HepG2 (cell line): ENCODE measurements around the gene ABHD18. TPM values are rescaled to one million over a fixed set of nuclear protein-coding genes. Genes with fewer than 3 reads are reported as not detected.
A peak's percentile ranks its signal among the peaks of the same experiment; 100 is the strongest.

Experiments used
- ATAC-seq: fragments of 200-7000 bp; cut with Tn5 transposase; 3 replicates; pipeline ENCODE4 v1.9.1; 2020; ENCODE audit warnings: mild to moderate bottlenecking, moderate library complexity
- BruUV-seq: library from RNA; stranded (reverse); fragments of 400-500 nt; replicated peaks from 2 replicates; lab custom pipeline; 2021; lab: Mats Ljungman, UMichigan
- CTCF ChIA-PET: fragments of 300-600 bp; formaldehyde crosslinking; extraction: SDS; loops from one replicate; lab custom pipeline; 2021; ENCODE audit warnings: low total read pairs, inconsistent platforms, low intra/inter-chr PET ratio; lab: Yijun Ruan, JAX
- POLR2A ChIA-PET: fragments of 350-600 bp; sonication (Branson Sonifier 250); formaldehyde crosslinking; loops from one replicate; lab custom pipeline; 2020; ENCODE audit warnings: antibody characterized with exemption, inconsistent platforms; lab: Yijun Ruan, JAX
- DNase-seq: peaks from one replicate; pipeline ENCODE4 v3.0.0-alpha.2; 2015; ENCODE audit warnings: low spot score
- FAIRE-seq: peaks from 3 replicates; lab custom pipeline; 2011; peaks lifted over from hg19 to GRCh38; lab: Jason Lieb, UNC
- H2AFZ ChIP-seq: one replicate; pipeline ENCODE4 v1.6.1; 2011; ENCODE audit warnings: low read length, inconsistent platforms
- H3K27ac ChIP-seq: fragments of 300-600 bp; 3 replicates; pipeline ENCODE4 v1.8.0; 2011; ENCODE audit warnings: mixed run types, mild to moderate bottlenecking, mixed read lengths, low read length, inconsistent platforms; ENCODE audit not compliant: insufficient read depth; ENCODE audit errors: extremely low read length
- H3K27me3 ChIP-seq, 2 experiments: fragments of 200-600 bp in 1 of 2; 2 replicates in 1 of 2; 3 replicates in 1 of 2; pipeline versions ENCODE4 v1.6.0 to v1.8.0; 2011; ENCODE audit warnings: low read length in 2 of 2, mild to moderate bottlenecking in 2 of 2, moderate library complexity in 2 of 2, inconsistent platforms in 1 of 2; ENCODE audit not compliant: insufficient read depth in 2 of 2, control insufficient read depth in 1 of 2
- H3K36me3 ChIP-seq, 2 experiments: fragments of 200-600 bp in 1 of 2; replicated peaks in 1 of 2; 2 replicates in 1 of 2; 3 replicates in 1 of 2; pipeline versions ENCODE4 v1.5.1 to v1.8.0; 2011; ENCODE audit warnings: low read length in 2 of 2, inconsistent platforms in 1 of 2; ENCODE audit not compliant: insufficient read depth in 2 of 2, control insufficient read depth in 1 of 2
- H3K4me1 ChIP-seq: 2 replicates; pipeline ENCODE4 v1.5.1; 2012; ENCODE audit warnings: low read length, inconsistent platforms; ENCODE audit not compliant: insufficient read depth
- H3K4me2 ChIP-seq: 2 replicates; pipeline ENCODE4 v1.6.0; 2011; ENCODE audit warnings: low read depth, low read length, inconsistent platforms
- H3K4me3 ChIP-seq, 3 experiments: fragments of 200-600 bp in 1 of 3; sonication (generic), shearing (Covaris generic) in 1 of 3; replicated peaks in 1 of 3; 2 replicates each; pipeline ENCODE4 v1.5.1; 2011 to 2016; ENCODE audit warnings: low read length in 3 of 3, inconsistent platforms in 2 of 3, low read depth in 2 of 3, mild to moderate bottlenecking in 2 of 3, control low read depth in 1 of 3, mixed read lengths in 1 of 3; ENCODE audit not compliant: insufficient read depth in 1 of 3
- H3K79me2 ChIP-seq: one replicate; pipeline ENCODE4 v1.6.1; 2011; ENCODE audit warnings: low read length, inconsistent platforms; ENCODE audit not compliant: insufficient read depth
- H3K9ac ChIP-seq: 2 replicates; pipeline ENCODE4 v1.6.0; 2011; ENCODE audit warnings: mild to moderate bottlenecking, low read depth, low read length, inconsistent platforms; ENCODE audit not compliant: insufficient read depth
- H3K9me3 ChIP-seq: 2 replicates; pipeline ENCODE4 v1.5.1; 2012; ENCODE audit warnings: mild to moderate bottlenecking, low read length
- H4K20me1 ChIP-seq: 2 replicates; pipeline ENCODE4 v1.6.0; 2011; ENCODE audit warnings: inconsistent platforms, mild to moderate bottlenecking, low read length, moderate library complexity; ENCODE audit not compliant: insufficient read depth
- AGO1 ChIP-seq: fragments of 200-400 bp; formaldehyde crosslinking; IDR thresholded peaks from 2 replicates; pipeline ENCODE4 v1.6.1; 2017; ENCODE audit warnings: mild to moderate bottlenecking, low read depth, low read length, moderate library complexity; ENCODE audit not compliant: poor library complexity, severe bottlenecking
- CAMTA2 ChIP-seq: sonication (generic); formaldehyde crosslinking; IDR thresholded peaks from 2 replicates; pipeline ENCODE4 v1.4.0; 2020; ENCODE audit warnings: mild to moderate bottlenecking, missing genetic modification reagents, borderline replicate concordance
- ELF4 ChIP-seq: sonication (generic); formaldehyde crosslinking; IDR thresholded peaks from 2 replicates; pipeline ENCODE4 v1.5.0; 2020; ENCODE audit warnings: missing genetic modification reagents, mild to moderate bottlenecking, moderate library complexity, borderline replicate concordance
- FOXP1 ChIP-seq, 2 experiments: fragments of 450-650 bp in 1 of 2; IDR thresholded peaks; 2 replicates each; pipeline ENCODE4 v1.6.1; 2017 to 2018; ENCODE audit warnings: antibody characterized with exemption in 1 of 2
- NFIB ChIP-seq: sonication (generic); formaldehyde crosslinking; IDR thresholded peaks from 2 replicates; pipeline ENCODE4 v1.9.0; 2021; ENCODE audit warnings: missing genetic modification reagents, mild to moderate bottlenecking, borderline replicate concordance
- SMARCC2 ChIP-seq: fragments of 450-650 bp; IDR thresholded peaks from 2 replicates; pipeline ENCODE4 v1.6.1; 2017; ENCODE audit warnings: antibody characterized with exemption, mild to moderate bottlenecking
- ZNF337 ChIP-seq: sonication (generic); formaldehyde crosslinking; IDR thresholded peaks from 2 replicates; pipeline ENCODE4 v1.5.1; 2020; ENCODE audit warnings: missing genetic modification reagents, low read depth, mild to moderate bottlenecking, borderline replicate concordance
- ZNF674 ChIP-seq: sonication (generic); formaldehyde crosslinking; IDR thresholded peaks from 2 replicates; pipeline ENCODE4 v1.5.0; 2020; ENCODE audit warnings: low read depth, mild to moderate bottlenecking, missing genetic modification reagents
- ZNF678 ChIP-seq: sonication (generic); formaldehyde crosslinking; IDR thresholded peaks from 2 replicates; pipeline ENCODE4 v1.4.0; 2020; ENCODE audit warnings: mild to moderate bottlenecking, missing genetic modification reagents
- ZNF746 ChIP-seq: sonication (generic); formaldehyde crosslinking; IDR thresholded peaks from 2 replicates; pipeline ENCODE4 v1.8.0; 2022; ENCODE audit warnings: mild to moderate bottlenecking, missing genetic modification reagents
- ZNF776 ChIP-seq: sonication (generic); formaldehyde crosslinking; IDR thresholded peaks from 2 replicates; pipeline ENCODE4 v1.4.0; 2020; ENCODE audit warnings: mild to moderate bottlenecking, missing genetic modification reagents
- WGBS: methylation state at CpG from one replicate; pipeline ENCODE4 v1.1.6; 2017; ENCODE audit warnings: low lambda C conversion rate; 5-methylcytosine and 5-hydroxymethylcytosine counted together
- in situ Hi-C: cut with HindIII; loops from 2 replicates; pipeline ENCODE4 v1.10.0; 2017; ENCODE audit warnings: low pct_unique_long_range_greater_than_20kb; ENCODE audit not compliant: extremely low pct_ligation_motif_present
- intact Hi-C: fragments of 100-400 bp; cut with micrococcal nuclease; formaldehyde crosslinking; loops from one replicate; pipeline ENCODE4 v1.10.0; 2022; ENCODE audit not compliant: unreplicated experiment
- polyA plus RNA-seq, 8 experiments: library from polyadenylated mRNA; depleted of rRNA in 3 of 8; stranded (reverse) in 7 of 8; unstranded in 1 of 8; fragments of >200 nt; fragmentation: Illumina TruSeq in 4 of 8; extraction: Trizol in 4 of 8; gene quantifications; 2 replicates each; pipeline versions ENCODE4 v1.2.1 to v1.2.3, GENCODE V29; 2011 to 2016; ENCODE audit warnings: low read depth in 4 of 8, missing spikeins in 1 of 8, mixed read lengths in 1 of 8; ENCODE audit not compliant: insufficient read depth in 1 of 8
- total RNA-seq, 5 experiments: library from RNA; depleted of rRNA; stranded (reverse); fragments of >200 nt; fragmentation: Illumina TruSeq; extraction: Trizol; gene quantifications; 2 replicates each; pipeline ENCODE4 v1.2.3, GENCODE V29; 2016; ENCODE audit warnings: low read depth in 1 of 5
- TF ChIP-seq, protein P1 (sequence below): IDR thresholded peaks from 2 replicates; pipeline ENCODE4 v1.6.1; 2016; ENCODE audit warnings: low read depth
- TF ChIP-seq, protein P2 (sequence below): IDR thresholded peaks from 2 replicates; pipeline ENCODE4 v1.4.0; 2020; ENCODE audit warnings: mild to moderate bottlenecking, missing genetic modification reagents

ABHD18 gene
- total and polyA plus RNA-seq, 2 of the 13 experiments (the other 11 are each of a cell fraction or from before 2014, with no cell fraction given), result 5.5 to 16.3 TPM

DNA sequence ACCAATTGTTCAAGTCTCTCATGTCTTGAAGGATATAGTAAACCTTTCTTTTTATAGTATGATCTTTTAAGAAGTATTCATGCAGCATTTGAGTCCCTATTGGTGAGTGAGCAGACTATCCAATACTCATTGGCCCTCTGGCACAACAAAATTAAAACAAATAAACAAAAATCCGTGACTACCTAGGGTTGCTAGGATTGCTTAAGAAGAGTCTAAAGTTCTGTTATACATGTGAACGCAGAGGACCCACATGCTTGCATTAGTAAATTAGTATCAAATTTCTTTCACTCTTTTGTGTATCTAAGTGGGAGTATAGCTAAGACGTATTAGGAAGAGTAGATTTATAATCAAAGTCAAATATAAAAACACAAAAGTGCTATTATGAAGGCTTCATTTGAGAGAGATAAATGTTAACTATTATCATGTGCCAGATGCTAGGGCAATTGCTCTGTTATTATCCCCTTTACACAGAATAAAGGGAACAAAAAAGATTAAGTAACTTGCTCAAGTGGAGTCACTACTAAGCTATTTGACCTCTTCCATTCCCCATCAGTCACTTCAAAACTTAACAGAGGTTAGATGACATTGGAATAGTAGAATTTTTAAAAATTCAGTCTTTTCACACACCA, 66.7 kb downstream of the ABHD18 start (continued):
- TF ChIP-seq FOXP1 (IDR thresholded peaks at IDR 0.05), result no peak
- TF ChIP-seq FOXP1 (CRISPR knock-in tag; IDR thresholded peaks at IDR 0.05), result peak; percentile 67
- TF ChIP-seq, protein P1, sequence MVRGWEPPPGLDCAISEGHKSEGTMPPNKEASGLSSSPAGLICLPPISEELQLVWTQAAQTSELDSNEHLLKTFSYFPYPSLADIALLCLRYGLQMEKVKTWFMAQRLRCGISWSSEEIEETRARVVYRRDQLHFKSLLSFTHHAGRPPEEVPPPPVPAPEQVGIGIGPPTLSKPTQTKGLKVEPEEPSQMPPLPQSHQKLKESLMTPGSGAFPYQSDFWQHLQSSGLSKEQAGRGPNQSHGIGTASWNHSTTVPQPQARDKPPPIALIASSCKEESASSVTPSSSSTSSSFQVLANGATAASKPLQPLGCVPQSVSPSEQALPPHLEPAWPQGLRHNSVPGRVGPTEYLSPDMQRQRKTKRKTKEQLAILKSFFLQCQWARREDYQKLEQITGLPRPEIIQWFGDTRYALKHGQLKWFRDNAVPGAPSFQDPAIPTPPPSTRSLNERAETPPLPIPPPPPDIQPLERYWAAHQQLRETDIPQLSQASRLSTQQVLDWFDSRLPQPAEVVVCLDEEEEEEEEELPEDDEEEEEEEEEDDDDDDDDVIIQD (CRISPR knock-in tag), result peak; percentile 37; the same call in 1 of the 2 replicates
- TF ChIP-seq ZNF337 (CRISPR knock-in tag), result no peak
- no peak for TF ChIP-seq ZNF674
- no peak for TF ChIP-seq NFIB (CRISPR knock-in tag)
- TF ChIP-seq, protein P2, sequence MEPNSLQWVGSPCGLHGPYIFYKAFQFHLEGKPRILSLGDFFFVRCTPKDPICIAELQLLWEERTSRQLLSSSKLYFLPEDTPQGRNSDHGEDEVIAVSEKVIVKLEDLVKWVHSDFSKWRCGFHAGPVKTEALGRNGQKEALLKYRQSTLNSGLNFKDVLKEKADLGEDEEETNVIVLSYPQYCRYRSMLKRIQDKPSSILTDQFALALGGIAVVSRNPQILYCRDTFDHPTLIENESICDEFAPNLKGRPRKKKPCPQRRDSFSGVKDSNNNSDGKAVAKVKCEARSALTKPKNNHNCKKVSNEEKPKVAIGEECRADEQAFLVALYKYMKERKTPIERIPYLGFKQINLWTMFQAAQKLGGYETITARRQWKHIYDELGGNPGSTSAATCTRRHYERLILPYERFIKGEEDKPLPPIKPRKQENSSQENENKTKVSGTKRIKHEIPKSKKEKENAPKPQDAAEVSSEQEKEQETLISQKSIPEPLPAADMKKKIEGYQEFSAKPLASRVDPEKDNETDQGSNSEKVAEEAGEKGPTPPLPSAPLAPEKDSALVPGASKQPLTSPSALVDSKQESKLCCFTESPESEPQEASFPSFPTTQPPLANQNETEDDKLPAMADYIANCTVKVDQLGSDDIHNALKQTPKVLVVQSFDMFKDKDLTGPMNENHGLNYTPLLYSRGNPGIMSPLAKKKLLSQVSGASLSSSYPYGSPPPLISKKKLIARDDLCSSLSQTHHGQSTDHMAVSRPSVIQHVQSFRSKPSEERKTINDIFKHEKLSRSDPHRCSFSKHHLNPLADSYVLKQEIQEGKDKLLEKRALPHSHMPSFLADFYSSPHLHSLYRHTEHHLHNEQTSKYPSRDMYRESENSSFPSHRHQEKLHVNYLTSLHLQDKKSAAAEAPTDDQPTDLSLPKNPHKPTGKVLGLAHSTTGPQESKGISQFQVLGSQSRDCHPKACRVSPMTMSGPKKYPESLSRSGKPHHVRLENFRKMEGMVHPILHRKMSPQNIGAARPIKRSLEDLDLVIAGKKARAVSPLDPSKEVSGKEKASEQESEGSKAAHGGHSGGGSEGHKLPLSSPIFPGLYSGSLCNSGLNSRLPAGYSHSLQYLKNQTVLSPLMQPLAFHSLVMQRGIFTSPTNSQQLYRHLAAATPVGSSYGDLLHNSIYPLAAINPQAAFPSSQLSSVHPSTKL (CRISPR knock-in tag), result peak; percentile 26; the same call in 1 of the 2 replicates

DNA sequence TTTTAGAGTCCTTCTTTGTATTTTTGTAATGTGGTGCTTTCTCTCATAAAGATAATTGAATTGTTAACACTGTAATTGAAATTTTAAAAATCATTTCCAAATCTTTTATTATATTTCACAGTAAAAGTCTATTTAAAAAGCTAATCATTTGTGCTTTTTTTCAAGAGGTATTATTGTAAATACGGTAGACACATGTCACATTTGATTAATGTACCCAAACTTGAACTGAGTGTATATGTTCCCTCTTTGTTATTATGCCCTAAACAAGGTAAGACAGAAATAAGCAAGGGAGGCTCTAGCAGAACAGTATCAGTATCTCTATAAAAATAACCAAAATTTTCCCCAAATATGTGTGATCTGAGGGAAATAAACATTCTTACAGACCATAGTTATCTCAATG, 74.4 kb downstream of the ABHD18 start:
- Histone ChIP-seq H4K20me1 (no peaks in the 10 kb centered on the region), H3K27me3 (no peaks in the 10 kb centered on the region), H3K9me3 (no peaks in the 10 kb centered on the region), H3K36me3 (no peaks in the 10 kb centered on the region), H3K9ac (no peak overlapping the region), H3K4me2 (no peak overlapping the region), H3K4me1 (no peaks in the 10 kb centered on the region), H3K4me3 (no peak overlapping the region), H3K27ac (no peak overlapping the region)
- WGBS, result 90% methylated on average over 1 of the region's 1 CpG
- DNase-seq, result no peak
- intact Hi-C loops, result no loop called here
- ChIA-PET POLR2A (no interaction called here), CTCF (no interaction called here)
- FAIRE-seq, result no peak
- TF ChIP-seq ZNF678 (CRISPR knock-in tag), result no peak
- TF ChIP-seq ELF4, result no peak
- TF ChIP-seq AGO1, result no peak
- TF ChIP-seq SMARCC2, result no peak
- TF ChIP-seq ZNF746 (CRISPR knock-in tag), result no peak
- TF ChIP-seq ZNF776 (CRISPR knock-in tag), result no peak
- TF ChIP-seq CAMTA2 (CRISPR knock-in tag), result no peak
- TF ChIP-seq, all 625 proteins: peak for 0
- ATAC-seq, result no peak
- no peaks in the 10 kb centered on the region for H3K79me2 ChIP-seq
- BruUV-seq, result no TSS peak
- in situ Hi-C loops, result no loop called here
- no peak overlapping the region for H2AFZ ChIP-seq
